Frontal cortex (tissue), 4 donors: ENCODE measurements around the gene KLHL29. TPM values are rescaled to one million over a fixed set of nuclear protein-coding genes. Genes with fewer than 3 reads are reported as not detected.
"Not testable (repeated sequence)": the region's sequence is repeated elsewhere in the genome, so short reads cannot be mapped to it uniquely, and the experiment has no call there.

Experiments
- DNase-seq, 2 donors: peaks; one replicate each; pipeline ENCODE4 v3.0.0; 2012; ENCODE audit warnings: low spot score in 2 of 2
- FAIRE-seq: peaks from 2 replicates; lab custom pipeline; 2012; peaks lifted over from hg19 to GRCh38; lab: Jason Lieb, UNC
- total RNA-seq: library from RNA; depleted of rRNA; stranded (reverse); fragments of >200 nt; gene quantifications from one replicate; pipeline ENCODE4 v1.2.3, GENCODE V29; 2014
- donor health status: control.
- donor health status: control.
- donor health status: control.

Gene KLHL29
- total RNA-seq, 1 donor from 2014 or later = 14.3 TPM

GRCh38 chr2:23706613-23707078, 321.7 kb downstream of the KLHL29 start:
- DNase-seq (no peak), FAIRE-seq (no peak)

GRCh38 chr2:23707096-23707495, 322.1 kb downstream of the KLHL29 start:
- FAIRE-seq = no peak
- DNase-seq = no peak

GRCh38 chr2:23708771-23709170, 323.8 kb downstream of the KLHL29 start:
- FAIRE-seq = no peak
- no peak for DNase-seq

GRCh38 chr2:23709311-23709710, 324.3 kb downstream of the KLHL29 start:
- FAIRE-seq (no peak), DNase-seq (no peak)

- no peak for DNase-seq
- FAIRE-seq = no peak
Observed at GRCh38 chr2:23711979-23712755, 327.2 kb downstream of the KLHL29 start.

GRCh38 chr2:23712756-23713151, 327.8 kb downstream of the KLHL29 start:
- FAIRE-seq = no peak

GRCh38 chr2:23713351-23713750, 328.4 kb downstream of the KLHL29 start:
- DNase-seq (no peak), FAIRE-seq (no peak)

More at GRCh38 chr2:23712756-23713151, 327.8 kb downstream of the KLHL29 start:
- no peak for DNase-seq

GRCh38 chr2:23718931-23719700, 334.1 kb downstream of the KLHL29 start:
- FAIRE-seq = no peak
- DNase-seq = no peak

- DNase-seq (no peak), FAIRE-seq (no peak)
Observed at GRCh38 chr2:23719716-23720115, 334.7 kb downstream of the KLHL29 start.

- FAIRE-seq (no peak), DNase-seq (no peak)
Observed at GRCh38 chr2:23720705-23721453, 335.9 kb downstream of the KLHL29 start.

- no peak for DNase-seq
- FAIRE-seq = no peak
Observed at GRCh38 chr2:23721454-23721826, 336.5 kb downstream of the KLHL29 start.

GRCh38 chr2:23722255-23722654, 337.3 kb downstream of the KLHL29 start:
- FAIRE-seq = no peak

GRCh38 chr2:23723029-23723428, 338.1 kb downstream of the KLHL29 start:
- DNase-seq, FAIRE-seq: not testable (repeated sequence)

More at GRCh38 chr2:23722255-23722654, 337.3 kb downstream of the KLHL29 start:
- DNase-seq = no peak

- DNase-seq (no peak), FAIRE-seq (no peak)
Observed at GRCh38 chr2:23734416-23734815, 349.4 kb downstream of the KLHL29 start.

- not testable (repeated sequence) for DNase-seq, FAIRE-seq
Observed at GRCh38 chr2:23736783-23737182, 351.8 kb downstream of the KLHL29 start.

GRCh38 chr2:23745068-23745725, 360.2 kb downstream of the KLHL29 start:
- no peak for FAIRE-seq
- DNase-seq = no peak

- DNase-seq = no peak
- no peak for FAIRE-seq
Observed at GRCh38 chr2:23745726-23746105, 360.7 kb downstream of the KLHL29 start.

- DNase-seq (no peak), FAIRE-seq (no peak)
Observed at GRCh38 chr2:23746141-23746863, 361.3 kb downstream of the KLHL29 start.

- no peak for DNase-seq
- no peak for FAIRE-seq
Observed at GRCh38 chr2:23751747-23752265, 366.8 kb downstream of the KLHL29 start.
